Right lobe of liver (tissue), 6 donors: ENCODE data around the gene DAO. TPM values are rescaled to one million over a fixed set of nuclear protein-coding genes. Genes with fewer than 3 reads are reported as not detected.

ENCODE experiments used
- ATAC-seq, 4 donors: fragments of 200-7000 bp; cut with Tn5 transposase; one replicate each; pipeline ENCODE4 v1.9.1; 2020; ENCODE audit warnings: mild to moderate bottlenecking in 4 of 4, moderate library complexity in 4 of 4
- DNase-seq, 3 donors: peaks; one replicate each; pipeline ENCODE4 v3.0.0-alpha.2; 2020
- H3K27ac ChIP-seq, 3 donors: fragments of 200-600 bp; one replicate each; pipeline ENCODE4 v1.8.0; 2022
- H3K27me3 ChIP-seq, 2 donors: fragments of 200-600 bp; one replicate each; pipeline ENCODE4 v1.8.0; 2022
- H3K36me3 ChIP-seq, 4 donors: fragments of 200-600 bp; sonication (generic) in 1 of 4; one replicate each; pipeline versions ENCODE4 v1.5.1 to v1.8.0; 2017 to 2022; ENCODE audit warnings: control low read depth in 1 of 4
- H3K4me1 ChIP-seq, 4 donors: fragments of 200-600 bp; sonication (generic) in 1 of 4; one replicate each; pipeline versions ENCODE4 v1.5.1 to v1.8.0; 2017 to 2022; ENCODE audit warnings: control low read depth in 1 of 4
- H3K4me3 ChIP-seq, 3 donors: fragments of 200-600 bp; one replicate each; pipeline ENCODE4 v1.8.0; 2022
- H3K9me3 ChIP-seq, 4 donors: fragments of 200-600 bp; sonication (generic) in 1 of 4; one replicate each; pipeline versions ENCODE4 v1.5.1 to v1.8.0; 2017 to 2022; ENCODE audit warnings: control low read depth in 1 of 4
- POLR2A ChIP-seq: fragments of 450-650 bp; IDR thresholded peaks from one replicate; pipeline ENCODE4 v1.6.1; 2017; ENCODE audit warnings: antibody characterized with exemption, mild to moderate bottlenecking
- WGBS: methylation state at CpG from one replicate; pipeline ENCODE4 v1.1.6; 2018; ENCODE audit warnings: low coverage, low lambda C conversion rate; ENCODE audit not compliant: insufficient coverage; ENCODE audit errors: missing lambda C conversion rate; 5-methylcytosine and 5-hydroxymethylcytosine counted together
- intact Hi-C, 2 donors: fragments of 100-400 bp; cut with DNase I; formaldehyde crosslinking; loops; one replicate each; pipeline versions ENCODE4 v1.11.2 to v1.14.1; 2022
- total RNA-seq, 6 experiments: library from RNA; depleted of rRNA in 2 of 6; stranded (reverse); fragments of >200 nt in 2 of 6; fragmentation: NEBNext Ultra II Directional in 3 of 6; extraction: Animal tissue kit (Norgen Biotek cat#: 25700) in 3 of 6; gene quantifications; one replicate each; pipeline versions ENCODE4 v1.1.0 to v1.2.4, GENCODE V29; 2016 to 2023
- TF ChIP-seq, protein P1 (sequence below), 4 donors: fragments of 200-600 bp in 3 of 4; fragments of 450-650 bp in 1 of 4; IDR thresholded peaks; one replicate each; pipeline versions ENCODE4 v1.5.1 to v1.8.0; 2016 to 2022; ENCODE audit warnings: antibody characterized with exemption in 4 of 4, mild to moderate bottlenecking in 2 of 4
- donor health status: DM: no; HTN: yes; CAD: no.
- donor health status: DM: no; HTN: no; CAD: no.
- donor health status: DM: no; HTN: no; CAD: no.
- donor health status: DM: no; HTN: yes; CAD: no.
- donor health status: DM: no; HTN: yes; CAD: no.

DAO gene
- total RNA-seq, 6 experiments from 2014 or later: 26.7 to 70.2 (median 45.0) TPM

DNA sequence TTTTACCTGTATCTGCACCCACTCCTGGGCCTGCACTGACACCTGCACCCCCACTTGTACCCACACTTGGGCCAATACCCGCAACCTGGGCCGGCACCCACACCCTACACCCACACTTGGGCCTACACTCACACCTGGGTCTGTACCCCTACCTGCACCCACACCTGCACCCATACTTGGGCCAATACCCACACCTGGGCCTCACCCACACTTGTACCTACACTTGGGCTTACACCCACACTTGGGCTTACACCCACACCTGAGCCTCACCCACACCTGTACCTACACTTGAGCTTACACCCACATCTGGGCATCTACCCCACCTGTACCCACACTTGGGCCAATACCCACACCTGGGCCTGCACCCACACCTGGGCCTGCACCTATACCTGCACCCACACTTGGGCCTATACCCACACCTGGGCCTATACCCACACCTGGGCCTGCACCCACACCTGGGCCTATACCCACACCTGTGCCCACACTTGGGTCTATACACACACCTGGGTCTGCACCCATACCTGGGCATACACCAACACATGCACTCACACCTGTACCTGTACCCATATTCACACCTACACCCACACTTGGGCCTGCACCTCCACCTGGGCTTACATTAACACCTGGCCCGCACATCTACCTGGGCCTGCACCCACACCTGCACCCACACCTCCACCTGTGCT is 39.2 kb downstream of the DAO start:
- DNase-seq (no peak), ATAC-seq (peak in 1 of 4 donors; percentile 17)
- Histone ChIP-seq H3K36me3 (no peaks in the 10 kb centered on the region), H3K27me3 (no peaks in the 10 kb centered on the region), H3K9me3 (no peaks in the 10 kb centered on the region), H3K27ac (no peak overlapping the region), H3K4me3 (no peak overlapping the region), H3K4me1 (peaks cover 0 to 9% (median 0%) of the 10 kb centered on the region in 4 donors)
- WGBS: 100% methylated on average over 1 of the region's 3 CpGs
- TF ChIP-seq, protein P1, sequence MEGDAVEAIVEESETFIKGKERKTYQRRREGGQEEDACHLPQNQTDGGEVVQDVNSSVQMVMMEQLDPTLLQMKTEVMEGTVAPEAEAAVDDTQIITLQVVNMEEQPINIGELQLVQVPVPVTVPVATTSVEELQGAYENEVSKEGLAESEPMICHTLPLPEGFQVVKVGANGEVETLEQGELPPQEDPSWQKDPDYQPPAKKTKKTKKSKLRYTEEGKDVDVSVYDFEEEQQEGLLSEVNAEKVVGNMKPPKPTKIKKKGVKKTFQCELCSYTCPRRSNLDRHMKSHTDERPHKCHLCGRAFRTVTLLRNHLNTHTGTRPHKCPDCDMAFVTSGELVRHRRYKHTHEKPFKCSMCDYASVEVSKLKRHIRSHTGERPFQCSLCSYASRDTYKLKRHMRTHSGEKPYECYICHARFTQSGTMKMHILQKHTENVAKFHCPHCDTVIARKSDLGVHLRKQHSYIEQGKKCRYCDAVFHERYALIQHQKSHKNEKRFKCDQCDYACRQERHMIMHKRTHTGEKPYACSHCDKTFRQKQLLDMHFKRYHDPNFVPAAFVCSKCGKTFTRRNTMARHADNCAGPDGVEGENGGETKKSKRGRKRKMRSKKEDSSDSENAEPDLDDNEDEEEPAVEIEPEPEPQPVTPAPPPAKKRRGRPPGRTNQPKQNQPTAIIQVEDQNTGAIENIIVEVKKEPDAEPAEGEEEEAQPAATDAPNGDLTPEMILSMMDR (IDR thresholded peaks at IDR 0.05): no peak
- no peak for TF ChIP-seq POLR2A
- intact Hi-C loops: no loop called here

DNA sequence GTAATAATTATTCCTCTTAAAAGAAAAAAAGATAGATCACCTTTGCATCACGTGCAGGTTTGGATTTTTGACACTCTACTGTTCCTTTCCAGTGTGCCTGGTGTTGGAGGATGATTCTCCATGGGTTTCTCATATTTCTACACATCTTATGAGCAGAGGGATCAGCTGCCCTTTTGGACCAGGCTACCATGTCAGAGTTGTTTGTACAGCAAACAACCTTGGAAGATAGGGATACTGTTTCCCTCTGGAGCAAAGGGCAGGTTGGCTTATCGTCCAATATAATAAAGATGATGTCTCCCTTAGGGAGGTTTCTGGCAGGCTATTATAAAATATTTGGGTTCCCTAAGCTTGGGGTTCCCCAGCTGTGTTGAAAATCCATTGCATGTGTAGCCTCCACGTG is 42.1 kb downstream of the DAO start:
- DNase-seq: no peak
- Histone ChIP-seq H3K4me1 (peaks cover 0 to 9% (median 0%) of the 10 kb centered on the region in 4 donors), H3K27me3 (no peaks in the 10 kb centered on the region), H3K36me3 (no peaks in the 10 kb centered on the region), H3K4me3 (no peak overlapping the region), H3K27ac (no peak overlapping the region), H3K9me3 (no peaks in the 10 kb centered on the region)
- WGBS: 35% methylated on average over 3 of the region's 3 CpGs
- TF ChIP-seq POLR2A: no peak
- TF ChIP-seq, protein P1 (IDR thresholded peaks at IDR 0.05): no peak
- ATAC-seq: peak; percentile 59 to 89 (median 84)
- intact Hi-C loops: no loop called here

DNA sequence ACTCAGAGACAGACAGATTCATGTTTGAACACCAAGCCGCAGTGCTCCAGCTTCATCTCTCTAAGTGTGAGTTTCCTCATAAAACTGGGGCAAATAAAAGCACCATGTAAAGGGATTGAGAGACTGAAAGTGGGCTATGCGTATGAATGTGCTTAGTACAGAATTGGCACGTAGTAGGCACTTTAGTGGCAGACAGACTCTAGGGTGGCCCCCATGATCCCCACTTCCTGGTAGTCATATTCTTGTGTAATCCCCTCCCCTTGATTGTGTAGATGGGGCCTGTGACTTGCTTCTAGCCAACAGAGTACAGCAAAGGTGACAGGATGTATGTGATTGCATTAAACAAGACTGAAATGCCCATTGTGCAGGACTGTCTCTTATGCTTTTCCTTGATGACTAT is 43.0 kb downstream of the DAO start:
- Histone ChIP-seq H3K27ac (no peak overlapping the region), H3K4me3 (no peak overlapping the region), H3K9me3 (no peaks in the 10 kb centered on the region), H3K4me1 (peaks cover 0 to 9% (median 0%) of the 10 kb centered on the region in 4 donors), H3K36me3 (no peaks in the 10 kb centered on the region), H3K27me3 (no peaks in the 10 kb centered on the region)
- TF ChIP-seq, protein P1 (IDR thresholded peaks at IDR 0.05): no peak
- no peak for TF ChIP-seq POLR2A
- ATAC-seq: no peak
- no peak for DNase-seq
- intact Hi-C loops: no loop called here
- WGBS: 92% methylated on average over 3 of the region's 3 CpGs

DNA sequence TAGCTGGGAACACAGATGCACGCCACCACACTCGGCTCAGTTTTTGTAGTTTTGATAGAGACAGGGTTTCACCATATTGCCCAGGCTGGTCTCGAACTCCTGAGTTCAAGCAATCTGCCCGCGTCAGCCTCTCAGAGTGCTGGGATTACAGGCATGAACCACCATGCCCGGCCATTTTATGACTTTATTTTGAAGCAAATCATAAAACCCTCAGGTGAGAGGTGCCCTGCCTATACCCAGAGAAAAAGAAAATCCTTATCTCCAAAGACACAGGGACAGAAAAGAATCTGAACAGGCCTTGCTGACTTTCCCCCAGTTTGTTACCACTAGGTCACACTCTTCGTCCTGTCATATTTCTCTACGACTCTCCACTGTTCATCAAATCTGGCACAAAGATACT is 48.8 kb downstream of the DAO start:
- ATAC-seq (no peak), DNase-seq (no peak)
- intact Hi-C loops: no loop called here
- 99% methylated on average over 6 of the region's 8 CpGs for WGBS
- Histone ChIP-seq H3K4me3 (no peak overlapping the region), H3K9me3 (no peaks in the 10 kb centered on the region), H3K27ac (no peak overlapping the region), H3K4me1 (peaks cover 0 to 6% (median 3%) of the 10 kb centered on the region in 4 donors), H3K27me3 (no peaks in the 10 kb centered on the region), H3K36me3 (no peaks in the 10 kb centered on the region)
- TF ChIP-seq, protein P1 (IDR thresholded peaks at IDR 0.05): no peak
- TF ChIP-seq POLR2A: no peak
